Spleen (tissue), 7 donors: Measurements from ENCODE around the gene CPNE2.
"Not testable (repeated sequence)": the region's sequence is repeated elsewhere in the genome, so short reads cannot be mapped to it uniquely, and the experiment has no call there.

Experiments
- CTCF ChIP-seq, 11 experiments: fragments of 200-600 bp in 7 of 11; fragments of 450-650 bp in 4 of 11; sonication (generic) in 4 of 11; IDR thresholded peaks in 8 of 11; conservative IDR thresholded peaks in 3 of 11; 1 replicate in 7 of 11; 2 replicates in 4 of 11; pipeline versions ENCODE4 v1.4.0 to v1.8.0; 2016 to 2021; ENCODE audit warnings: antibody characterized with exemption in 11 of 11, inconsistent platforms in 4 of 11, mild to moderate bottlenecking in 1 of 11
- POLR2A ChIP-seq, 3 donors: fragments of 450-650 bp; IDR thresholded peaks; one replicate each; pipeline ENCODE4 v1.5.1; 2017; ENCODE audit warnings: antibody characterized with exemption in 3 of 3, mild to moderate bottlenecking in 1 of 3
- POLR2AphosphoS5 ChIP-seq, 3 donors: sonication (generic); formaldehyde crosslinking; IDR thresholded peaks; one replicate each; pipeline ENCODE4 v1.5.1; 2017; ENCODE audit warnings: antibody characterized with exemption in 3 of 3
- donor health status: DM: no; HTN: no; CAD: no; lungs with moderate emphysema.
- donor health status: DM: no; HTN: no; CAD: no.
- donor health status: DM: no; HTN: no; CAD: no.

GRCh38 chr16:57063189-57063588 is 29.2 kb upstream of the CPNE2 start:
- not testable (repeated sequence) for TF ChIP-seq CTCF (IDR thresholded peaks at IDR 0.05 in 8 of 11, conservative IDR thresholded peaks at IDR 0.05 in 3 of 11); POLR2AphosphoS5 (IDR thresholded peaks at IDR 0.05); POLR2A (IDR thresholded peaks at IDR 0.05)
